Choroid plexus epithelial cell (primary cell): ENCODE measurements around the gene SLC2A14.
"Not testable (repeated sequence)": the region's sequence is repeated elsewhere in the genome, so short reads cannot be mapped to it uniquely, and the experiment has no call there.

Experiments
- DNase-seq: peaks from one replicate; pipeline ENCODE4 v3.0.0-alpha.2; 2010; ENCODE audit warnings: low read depth
- H3K4me3 ChIP-seq: 2 replicates; pipeline ENCODE4 v1.5.1; 2011; ENCODE audit warnings: low read depth, mild to moderate bottlenecking, control low read depth, low read length, moderate library complexity
- TF ChIP-seq, protein P1 (sequence below): conservative IDR thresholded peaks from 2 replicates; pipeline ENCODE4 v1.5.1; 2011; ENCODE audit warnings: low read depth, mild to moderate bottlenecking, control low read depth, inconsistent platforms, low read length, moderate library complexity

Gene SLC2A14

DNA sequence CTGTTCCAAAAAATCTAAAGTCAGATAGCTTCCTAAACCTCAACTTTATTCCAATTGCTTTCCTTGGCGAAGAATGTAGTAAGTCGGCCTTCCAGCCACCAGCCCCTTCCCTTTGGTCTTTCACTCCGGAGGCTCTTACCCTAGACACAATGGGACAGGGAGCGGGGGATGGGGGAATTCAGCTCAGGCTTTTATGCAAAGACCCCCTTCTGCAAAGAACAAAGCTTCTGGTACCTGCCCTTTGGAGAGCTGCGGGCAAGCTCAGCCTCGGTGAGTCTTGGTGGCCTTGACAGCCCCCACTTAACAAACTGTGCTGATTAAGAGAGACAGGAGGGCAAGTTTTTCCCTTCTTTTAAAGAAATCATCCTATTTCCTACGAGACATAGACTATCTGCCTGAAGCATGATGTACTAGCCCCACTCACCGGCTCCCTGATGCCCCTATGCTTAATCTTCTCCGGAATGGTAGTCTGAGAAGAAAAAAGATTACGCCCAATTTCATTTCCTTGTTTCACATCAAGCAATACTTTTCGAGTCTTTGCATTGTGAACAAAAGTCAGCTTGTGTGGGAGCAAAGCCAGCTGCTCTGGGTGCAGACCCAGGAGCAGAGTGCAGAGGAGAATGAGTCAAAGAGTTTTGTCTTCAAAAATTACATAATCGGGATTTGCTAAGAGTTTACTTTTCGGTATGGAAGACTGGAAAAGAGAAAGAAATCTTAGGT lies 85.0 kb downstream of the SLC2A14 start:
- no peak overlapping the region for H3K4me3 ChIP-seq
- TF ChIP-seq, protein P1, sequence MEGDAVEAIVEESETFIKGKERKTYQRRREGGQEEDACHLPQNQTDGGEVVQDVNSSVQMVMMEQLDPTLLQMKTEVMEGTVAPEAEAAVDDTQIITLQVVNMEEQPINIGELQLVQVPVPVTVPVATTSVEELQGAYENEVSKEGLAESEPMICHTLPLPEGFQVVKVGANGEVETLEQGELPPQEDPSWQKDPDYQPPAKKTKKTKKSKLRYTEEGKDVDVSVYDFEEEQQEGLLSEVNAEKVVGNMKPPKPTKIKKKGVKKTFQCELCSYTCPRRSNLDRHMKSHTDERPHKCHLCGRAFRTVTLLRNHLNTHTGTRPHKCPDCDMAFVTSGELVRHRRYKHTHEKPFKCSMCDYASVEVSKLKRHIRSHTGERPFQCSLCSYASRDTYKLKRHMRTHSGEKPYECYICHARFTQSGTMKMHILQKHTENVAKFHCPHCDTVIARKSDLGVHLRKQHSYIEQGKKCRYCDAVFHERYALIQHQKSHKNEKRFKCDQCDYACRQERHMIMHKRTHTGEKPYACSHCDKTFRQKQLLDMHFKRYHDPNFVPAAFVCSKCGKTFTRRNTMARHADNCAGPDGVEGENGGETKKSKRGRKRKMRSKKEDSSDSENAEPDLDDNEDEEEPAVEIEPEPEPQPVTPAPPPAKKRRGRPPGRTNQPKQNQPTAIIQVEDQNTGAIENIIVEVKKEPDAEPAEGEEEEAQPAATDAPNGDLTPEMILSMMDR, result no peak
- peak; percentile 20 for DNase-seq

DNA sequence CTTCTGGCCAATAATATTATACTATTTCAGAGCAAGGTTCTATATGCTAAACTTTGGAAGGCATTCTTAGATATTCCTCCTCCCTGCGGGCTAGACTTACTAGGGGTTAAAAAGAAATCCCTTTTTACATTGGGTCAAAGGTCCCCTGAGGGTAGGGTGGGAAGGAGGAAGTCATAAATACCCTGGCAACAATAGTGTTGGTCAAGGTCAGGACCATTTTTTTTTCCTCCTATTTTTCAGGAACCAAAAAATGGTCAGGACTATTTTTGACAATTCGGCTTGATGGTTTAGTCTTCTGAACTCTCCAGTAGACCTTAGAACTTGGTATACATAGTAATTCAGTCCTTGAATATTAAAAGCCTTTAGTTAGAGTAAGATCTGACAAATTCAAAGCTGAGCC lies 88.0 kb downstream of the SLC2A14 start:
- H3K4me3 ChIP-seq, result no peak overlapping the region
- TF ChIP-seq, protein P1, result no peak
- no peak for DNase-seq

DNA sequence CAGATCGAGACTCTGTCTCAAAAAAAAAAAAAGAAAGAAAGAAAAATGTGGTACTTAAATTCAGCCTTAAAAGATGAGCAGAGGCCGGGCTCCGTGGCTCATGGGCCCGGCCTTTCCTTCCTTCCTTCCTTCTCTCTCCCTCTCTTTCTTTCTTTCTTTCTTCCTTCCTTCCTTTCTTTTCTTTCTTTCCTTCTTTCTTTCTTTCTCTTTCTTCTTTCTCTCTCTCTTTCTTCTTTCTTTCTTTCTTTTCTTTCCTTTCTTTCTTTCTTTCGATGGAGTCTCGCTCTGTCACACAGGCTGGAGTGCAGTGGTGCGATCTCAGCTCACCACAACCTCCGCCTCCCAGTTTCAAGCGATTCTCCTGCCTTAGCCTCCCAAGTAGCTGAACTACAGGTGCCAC lies 89.3 kb downstream of the SLC2A14 start:
- not testable (repeated sequence) for H3K4me3 ChIP-seq, DNase-seq

GRCh38 chr12:7782055-7782454 lies 90.7 kb downstream of the SLC2A14 start:
- TF ChIP-seq, protein P1, result no peak
- no peak overlapping the region for H3K4me3 ChIP-seq
- DNase-seq, result no peak

DNA sequence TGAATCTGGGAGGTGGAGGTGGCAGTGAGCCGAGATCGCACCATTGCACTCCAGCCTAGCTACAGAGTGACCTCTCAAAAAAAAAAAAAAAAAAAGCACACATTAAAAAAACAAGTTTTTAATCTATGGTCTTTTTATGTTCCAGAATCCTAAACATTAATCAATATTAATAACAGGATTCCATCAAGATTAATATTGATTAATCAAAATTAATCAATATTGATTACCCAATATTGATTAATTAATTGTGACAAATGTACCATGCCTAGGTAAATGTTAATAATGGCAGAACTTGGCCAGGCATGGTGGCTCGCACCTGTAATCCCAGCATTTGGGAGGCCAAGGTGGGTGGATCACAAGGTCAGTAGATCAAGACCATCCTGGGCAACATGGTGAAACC lies 91.4 kb downstream of the SLC2A14 start:
- TF ChIP-seq, protein P1, result no peak

GRCh38 chr12:7769999-7770398 lies 102.7 kb downstream of the SLC2A14 start:
- H3K4me3 ChIP-seq, result no peak overlapping the region
- no peak for DNase-seq
- TF ChIP-seq, protein P1, result no peak

More for the DNA sequence above, 91.4 kb downstream of the SLC2A14 start:
- H3K4me3 ChIP-seq, result no peak overlapping the region
- no peak for DNase-seq
